IMR-90 (cell line): ENCODE data around the gene LUZP2. TPM values are rescaled to one million over a fixed set of nuclear protein-coding genes. Genes with fewer than 3 reads are reported as not detected.
A peak's percentile ranks its signal among the peaks of the same experiment; 100 is the strongest.

Experiments
- ATAC-seq: fragments of 200-7000 bp; cut with Tn5 transposase; 2 replicates; pipeline ENCODE4 v1.9.1; 2020; ENCODE audit warnings: low read depth, mild to moderate bottlenecking, moderate library complexity
- BruUV-seq: library from RNA; stranded (reverse); fragments of 400-500 nt; replicated peaks from 2 replicates; lab custom pipeline; 2021; lab: Mats Ljungman, UMichigan
- CTCF ChIA-PET: fragments of 300-600 bp; formaldehyde crosslinking; extraction: SDS; loops from one replicate; lab custom pipeline; 2021; ENCODE audit warnings: antibody characterized with exemption; lab: Yijun Ruan, JAX
- POLR2A ChIA-PET: fragments of 300-600 bp; sonication (Branson Sonifier 250); formaldehyde crosslinking; loops from one replicate; lab custom pipeline; 2022; ENCODE audit warnings: antibody characterized with exemption; ENCODE audit not compliant: unreplicated experiment; lab: Charles Lee
- DNase-seq: peaks from one replicate; pipeline ENCODE4 v3.0.0; 2013
- H2AFZ ChIP-seq: replicated peaks from 2 replicates; pipeline ENCODE3; 2013; ENCODE audit warnings: low read length, mild to moderate bottlenecking; ENCODE audit not compliant: poor library complexity
- H2AK5ac ChIP-seq: 2 replicates; pipeline ENCODE4 v1.6.1; 2013; ENCODE audit warnings: low read depth, low read length, inconsistent platforms
- H2AK9ac ChIP-seq: replicated peaks from 2 replicates; pipeline ENCODE3; 2013; ENCODE audit warnings: mild to moderate bottlenecking, low read depth, low read length, moderate library complexity; ENCODE audit not compliant: poor library complexity
- H2BK120ac ChIP-seq: 2 replicates; pipeline ENCODE4 v1.6.1; 2013; ENCODE audit warnings: low read depth, low read length, inconsistent platforms
- H2BK15ac ChIP-seq: 3 replicates; pipeline ENCODE4 v1.6.1; 2013; ENCODE audit warnings: low read depth, low read length, inconsistent platforms
- H2BK20ac ChIP-seq: 2 replicates; pipeline ENCODE4 v1.6.1; 2013; ENCODE audit warnings: low read depth, mild to moderate bottlenecking, inconsistent platforms, low read length, moderate library complexity
- H2BK5ac ChIP-seq: 2 replicates; pipeline ENCODE4 v1.6.1; 2013; ENCODE audit warnings: mild to moderate bottlenecking, low read depth, low read length, inconsistent platforms; ENCODE audit not compliant: poor library complexity, severe bottlenecking
- H3K14ac ChIP-seq: replicated peaks from 2 replicates; pipeline ENCODE4 v1.6.1; 2013; ENCODE audit warnings: low read depth, low read length, inconsistent platforms
- H3K18ac ChIP-seq: 2 replicates; pipeline ENCODE4 v1.6.1; 2013; ENCODE audit warnings: low read depth, low read length, control low read depth
- H3K23ac ChIP-seq: 2 replicates; pipeline ENCODE4 v1.6.1; 2013; ENCODE audit warnings: low read depth, low read length, inconsistent platforms
- H3K27ac ChIP-seq: 2 replicates; pipeline ENCODE4 v1.5.1; 2013; ENCODE audit warnings: mild to moderate bottlenecking, control low read depth, low read length; ENCODE audit not compliant: insufficient read depth
- H3K27me3 ChIP-seq: 2 replicates; pipeline ENCODE4 v1.6.1; 2013; ENCODE audit warnings: low read length; ENCODE audit not compliant: control insufficient read depth, insufficient read depth
- H3K36me3 ChIP-seq: 2 replicates; pipeline ENCODE4 v1.6.1; 2013; ENCODE audit warnings: low read length, mixed read lengths; ENCODE audit not compliant: control insufficient read depth, insufficient read depth
- H3K4ac ChIP-seq: 2 replicates; pipeline ENCODE4 v1.6.1; 2013; ENCODE audit warnings: low read depth, low read length, inconsistent platforms
- H3K4me1 ChIP-seq: 2 replicates; pipeline ENCODE4 v1.6.1; 2013; ENCODE audit warnings: low read length, mixed read lengths; ENCODE audit not compliant: control insufficient read depth, insufficient read depth
- H3K4me2 ChIP-seq: 2 replicates; pipeline ENCODE4 v1.6.1; 2013; ENCODE audit warnings: low read depth, mild to moderate bottlenecking, control low read depth, low read length, moderate library complexity
- H3K4me3 ChIP-seq: 2 replicates; pipeline ENCODE4 v1.5.1; 2013; ENCODE audit warnings: low read depth, mild to moderate bottlenecking, control low read depth, low read length, moderate library complexity; ENCODE audit not compliant: insufficient read depth
- H3K56ac ChIP-seq: 2 replicates; pipeline ENCODE4 v1.6.1; 2013; ENCODE audit warnings: low read length, inconsistent platforms; ENCODE audit not compliant: insufficient read depth; ENCODE audit errors: extremely low read depth
- H3K79me1 ChIP-seq, 2 experiments: 2 replicates each; pipeline ENCODE4 v1.6.1; 2013; ENCODE audit warnings: low read length in 2 of 2, inconsistent platforms in 1 of 2, low read depth in 1 of 2
- H3K9ac ChIP-seq: 2 replicates; pipeline ENCODE4 v1.6.1; 2013; ENCODE audit warnings: low read depth, low read length, control low read depth
- H3K9me1 ChIP-seq: 2 replicates; pipeline ENCODE4 v1.6.1; 2013; ENCODE audit warnings: low read length, inconsistent platforms; ENCODE audit not compliant: insufficient read depth
- H3K9me3 ChIP-seq: 2 replicates; pipeline ENCODE4 v1.6.1; 2013; ENCODE audit warnings: low read length; ENCODE audit not compliant: control insufficient read depth, insufficient read depth
- H4K20me1 ChIP-seq: 2 replicates; pipeline ENCODE4 v1.6.1; 2013; ENCODE audit warnings: low read length, inconsistent platforms; ENCODE audit not compliant: insufficient read depth
- H4K5ac ChIP-seq: 2 replicates; pipeline ENCODE4 v1.6.1; 2013; ENCODE audit warnings: mild to moderate bottlenecking, low read depth, low read length, control low read depth
- H4K8ac ChIP-seq, 2 experiments: 2 replicates each; pipeline ENCODE4 v1.6.1; 2013; ENCODE audit warnings: low read depth in 2 of 2, low read length in 2 of 2, control low read depth in 1 of 2, inconsistent platforms in 1 of 2
- H4K91ac ChIP-seq: 2 replicates; pipeline ENCODE4 v1.6.1; 2013; ENCODE audit warnings: low read depth, low read length, inconsistent platforms; ENCODE audit not compliant: insufficient read depth
- CEBPB ChIP-seq: IDR thresholded peaks from 2 replicates; pipeline ENCODE4 v1.6.1; 2012; ENCODE audit warnings: low read depth, low read length, improper control_type of control experiment
- RFX5 ChIP-seq: IDR thresholded peaks from 2 replicates; pipeline ENCODE4 v1.8.0; 2012; ENCODE audit warnings: low read depth, mild to moderate bottlenecking, low read length, moderate library complexity
- WGBS, 2 experiments: methylation state at CpG; one replicate each; pipeline versions ENCODE4 v1.1.5 to v1.1.7; 2013; ENCODE audit warnings: missing lambda C conversion rate in 2 of 2; ENCODE audit not compliant: insufficient read length in 1 of 2; ENCODE audit errors: extremely low coverage in 2 of 2; 5-methylcytosine and 5-hydroxymethylcytosine counted together
- dilution Hi-C: fragments of 300-500 bp; cut with HindIII; formaldehyde crosslinking; loops from one replicate; pipeline ENCODE4 v1.14.3; 2018; ENCODE audit warnings: low sequenced_read_pairs; ENCODE audit not compliant: unreplicated experiment
- in situ Hi-C: fragments of 300-500 bp; cut with MboI; formaldehyde crosslinking; loops from 3 replicates; pipeline ENCODE4 v1.14.3; 2019; ENCODE audit warnings: low sequenced_read_pairs, inconsistent platforms, mixed read lengths
- intact Hi-C: fragments of 100-400 bp; cut with micrococcal nuclease; formaldehyde crosslinking; loops from 2 replicates; pipeline ENCODE4 v1.10.0; 2022
- polyA plus RNA-seq, 3 experiments: library from polyadenylated mRNA; depleted of rRNA; stranded (reverse); fragments of >200 nt; gene quantifications; 2 replicates each; pipeline ENCODE4 v1.2.3, GENCODE V29; 2012; ENCODE audit warnings: low replicate concordance in 1 of 3
- total RNA-seq: library from RNA; depleted of rRNA; stranded (reverse); fragments of >200 nt; gene quantifications from 2 replicates; pipeline ENCODE4 v1.2.3, GENCODE V29; 2012
- TF ChIP-seq, protein P1 (sequence below): conservative IDR thresholded peaks from 2 replicates; pipeline ENCODE4 v1.5.1; 2012; ENCODE audit warnings: mild to moderate bottlenecking, low read depth, low read length, improper control_type of control experiment

LUZP2 gene
- total and polyA plus RNA-seq, 2 of the 4 experiments (the other 2 are of a cell fraction) = 0.89 to 2.0 TPM

DNA sequence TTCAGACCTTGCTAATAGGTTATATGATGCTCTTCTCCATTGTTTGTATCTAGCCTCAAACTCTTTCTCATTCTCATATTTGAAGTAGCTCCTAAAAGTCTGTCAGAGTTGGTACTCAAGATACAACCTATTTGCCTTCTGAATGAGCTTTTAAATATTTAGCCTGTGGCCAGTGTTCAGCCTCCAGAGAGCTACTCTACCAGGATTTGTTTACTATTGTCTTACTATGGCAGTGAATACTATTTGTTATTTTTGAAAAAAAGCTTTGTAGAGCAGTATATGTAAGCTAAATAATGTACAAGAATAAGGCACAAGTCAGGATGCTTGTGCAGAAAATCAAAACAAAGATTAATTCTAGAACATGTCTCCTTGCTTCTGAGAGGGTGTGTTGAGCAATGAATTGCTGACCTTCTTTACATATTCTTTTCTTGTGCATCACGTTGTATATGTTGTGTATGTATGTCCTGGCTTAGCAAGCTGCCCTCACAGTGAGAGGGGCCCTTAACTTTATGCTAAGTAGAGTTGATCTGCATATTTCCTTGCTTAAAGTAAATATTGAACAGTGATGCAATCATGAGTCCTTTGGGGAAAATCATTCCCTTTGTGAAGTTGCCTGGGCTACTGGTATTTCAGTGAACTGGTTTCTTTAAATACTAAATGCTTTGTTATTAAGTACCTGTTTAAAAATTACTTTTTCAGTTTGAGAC is 438.0 kb downstream of the LUZP2 start:
- H3K18ac ChIP-seq = no peak overlapping the region; the same call in 1 of the 2 replicates
- H4K5ac ChIP-seq = no peak overlapping the region
- in situ Hi-C loops (no loop called here), dilution Hi-C loops (no loop called here), intact Hi-C loops (no loop called here)
- H2BK20ac ChIP-seq = no peak overlapping the region
- no peak overlapping the region for H2BK5ac ChIP-seq
- H3K9me1 ChIP-seq = no peaks in the 10 kb centered on the region; the same call in 1 of the 2 replicates
- no peak overlapping the region for H2BK120ac ChIP-seq
- no peak overlapping the region for H3K4me2 ChIP-seq
- H3K79me1 ChIP-seq = no peaks in the 10 kb centered on the region
- no peaks in the 10 kb centered on the region for H3K36me3 ChIP-seq
- no peak for TF ChIP-seq RFX5
- TF ChIP-seq, protein P1, sequence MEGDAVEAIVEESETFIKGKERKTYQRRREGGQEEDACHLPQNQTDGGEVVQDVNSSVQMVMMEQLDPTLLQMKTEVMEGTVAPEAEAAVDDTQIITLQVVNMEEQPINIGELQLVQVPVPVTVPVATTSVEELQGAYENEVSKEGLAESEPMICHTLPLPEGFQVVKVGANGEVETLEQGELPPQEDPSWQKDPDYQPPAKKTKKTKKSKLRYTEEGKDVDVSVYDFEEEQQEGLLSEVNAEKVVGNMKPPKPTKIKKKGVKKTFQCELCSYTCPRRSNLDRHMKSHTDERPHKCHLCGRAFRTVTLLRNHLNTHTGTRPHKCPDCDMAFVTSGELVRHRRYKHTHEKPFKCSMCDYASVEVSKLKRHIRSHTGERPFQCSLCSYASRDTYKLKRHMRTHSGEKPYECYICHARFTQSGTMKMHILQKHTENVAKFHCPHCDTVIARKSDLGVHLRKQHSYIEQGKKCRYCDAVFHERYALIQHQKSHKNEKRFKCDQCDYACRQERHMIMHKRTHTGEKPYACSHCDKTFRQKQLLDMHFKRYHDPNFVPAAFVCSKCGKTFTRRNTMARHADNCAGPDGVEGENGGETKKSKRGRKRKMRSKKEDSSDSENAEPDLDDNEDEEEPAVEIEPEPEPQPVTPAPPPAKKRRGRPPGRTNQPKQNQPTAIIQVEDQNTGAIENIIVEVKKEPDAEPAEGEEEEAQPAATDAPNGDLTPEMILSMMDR = no peak
- peak; percentile 85 for TF ChIP-seq CEBPB
- DNase-seq (peak; percentile 53), ATAC-seq (peak; percentile 82)
- no peak overlapping the region for H3K9ac ChIP-seq
- no peaks in the 10 kb centered on the region; the same call in 1 of the 2 replicates for H3K4me1 ChIP-seq
- H3K4ac ChIP-seq = no peak overlapping the region
- no peak overlapping the region for H3K27ac ChIP-seq
- H4K91ac ChIP-seq = no peak overlapping the region
- no peak overlapping the region for H3K56ac ChIP-seq
- BruUV-seq = no TSS peak
- no CpG with 5 or more reads among the region's 1 CpG for WGBS, 2 experiments
- no peak overlapping the region for H3K4me3 ChIP-seq
- no peak overlapping the region for H4K8ac ChIP-seq
- H3K23ac ChIP-seq = no peak overlapping the region
- no peak overlapping the region for H3K14ac ChIP-seq
- no peaks in the 10 kb centered on the region for H4K20me1 ChIP-seq
- POLR2A ChIA-PET = no interaction called here
- no peak overlapping the region for H2BK15ac ChIP-seq
- H2AK9ac ChIP-seq = no peak overlapping the region
- H2AK5ac ChIP-seq = no peak overlapping the region
- H3K27me3 ChIP-seq = no peaks in the 10 kb centered on the region
- CTCF ChIA-PET = no interaction called here
- no peak overlapping the region for H2AFZ ChIP-seq
- no peaks in the 10 kb centered on the region for H3K9me3 ChIP-seq
